Islet precursor cell (in vitro differentiated cells): Measurements from ENCODE around the gene ZNF502.
"Not testable (repeated sequence)": the region's sequence is repeated elsewhere in the genome, so short reads cannot be mapped to it uniquely, and the experiment has no call there.

Experiments
- DNase-seq: peaks from one replicate; pipeline ENCODE4 v3.0.0-alpha.2; 2018

ZNF502 gene

DNA sequence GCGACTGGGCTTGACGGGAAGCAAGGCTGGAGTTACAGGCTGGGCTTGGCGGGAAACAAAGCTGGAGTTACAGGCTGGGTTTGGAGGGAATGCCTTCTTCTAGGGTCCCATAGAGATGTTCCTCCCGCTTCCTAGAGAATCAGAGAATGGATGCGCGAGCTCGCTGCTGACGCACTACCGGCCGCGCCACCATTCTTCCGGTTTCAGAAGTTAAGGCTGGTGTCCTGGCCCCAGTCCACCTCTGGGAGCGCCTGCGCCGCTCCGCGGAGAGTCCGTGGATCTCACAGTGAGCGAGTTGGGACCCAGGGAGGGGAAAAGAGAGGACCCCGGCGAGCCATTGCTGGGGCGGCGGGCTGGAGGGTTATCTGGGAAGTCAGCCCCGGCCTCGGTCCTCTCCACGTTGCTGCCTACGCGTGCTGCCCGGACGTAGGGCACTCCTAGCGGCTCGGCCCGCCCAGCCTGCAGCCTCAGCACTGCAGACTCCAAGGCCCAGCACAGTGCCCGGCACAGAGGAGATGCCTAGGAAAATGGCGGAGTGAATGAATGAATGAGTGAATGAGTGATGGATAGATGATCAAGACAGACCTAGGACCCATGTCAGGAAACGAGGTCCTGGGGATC, at the start of gene ZNF502:
Gene ZNF502, plus strand, starts transcription at position 206 of the 621 bp plus-strand sequence. CDS start 7,602 bp downstream, outside the sequence.
- peak; percentile 74 for DNase-seq

DNA sequence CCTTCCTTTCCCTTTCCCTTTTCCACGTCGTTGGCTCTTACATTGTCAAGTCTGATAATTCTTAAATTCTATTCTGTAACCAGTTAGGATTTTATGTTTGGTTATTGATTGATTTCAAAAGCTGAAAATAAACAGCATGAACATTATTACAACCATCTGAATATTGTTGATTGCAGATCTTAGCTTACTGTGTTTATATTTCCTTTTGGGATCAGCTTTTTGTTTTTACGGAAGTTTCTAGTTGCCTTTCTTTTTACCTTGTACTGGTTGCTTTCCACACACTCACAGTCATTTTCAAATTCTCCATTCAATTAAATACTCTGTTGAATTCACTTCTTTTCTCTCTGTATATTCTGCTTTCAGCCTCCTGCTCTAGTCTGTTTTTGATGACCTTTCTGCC, 47.3 kb upstream of the ZNF502 start:
- no peak for DNase-seq

DNA sequence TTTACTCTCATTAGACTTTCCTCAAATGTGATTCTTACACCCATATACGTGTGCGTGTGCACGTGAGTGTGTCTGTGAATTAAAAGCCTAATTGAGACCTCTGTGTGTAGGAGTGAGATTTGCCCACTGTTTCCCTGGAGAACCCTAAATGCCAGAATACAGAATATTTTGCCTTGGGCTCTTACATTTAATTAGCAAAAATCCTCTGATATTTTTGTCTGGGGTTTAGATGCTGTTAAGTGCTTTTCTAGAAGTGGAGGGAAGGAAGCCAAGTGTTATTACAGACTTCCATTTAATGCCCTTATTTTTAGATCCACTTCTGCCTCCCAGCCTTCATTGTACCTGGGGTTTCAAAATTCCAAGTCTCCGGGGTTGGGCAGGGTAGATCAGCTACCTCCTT, 46.1 kb upstream of the ZNF502 start:
- DNase-seq = no peak

DNA sequence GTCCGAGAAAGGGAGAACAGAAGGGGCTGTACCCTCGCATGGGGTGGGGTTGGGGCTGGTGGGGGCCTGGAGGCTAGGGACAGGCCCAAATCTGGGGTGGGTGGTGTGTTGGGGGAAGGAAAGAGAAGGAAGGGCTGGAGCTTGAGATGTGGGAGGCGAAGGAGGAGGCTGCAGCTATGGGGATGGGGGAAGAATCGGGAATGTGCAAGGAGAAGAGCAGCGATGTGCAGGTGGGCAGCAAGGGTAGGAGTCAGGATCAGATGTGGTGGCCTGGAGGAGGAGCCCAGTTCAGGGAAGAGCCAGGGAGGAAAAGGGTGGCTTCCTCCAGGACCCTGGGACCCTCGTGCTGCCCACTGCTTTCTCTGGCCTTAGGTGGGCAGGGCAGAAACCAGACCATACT, 42.7 kb upstream of the ZNF502 start:
- DNase-seq = no peak

DNA sequence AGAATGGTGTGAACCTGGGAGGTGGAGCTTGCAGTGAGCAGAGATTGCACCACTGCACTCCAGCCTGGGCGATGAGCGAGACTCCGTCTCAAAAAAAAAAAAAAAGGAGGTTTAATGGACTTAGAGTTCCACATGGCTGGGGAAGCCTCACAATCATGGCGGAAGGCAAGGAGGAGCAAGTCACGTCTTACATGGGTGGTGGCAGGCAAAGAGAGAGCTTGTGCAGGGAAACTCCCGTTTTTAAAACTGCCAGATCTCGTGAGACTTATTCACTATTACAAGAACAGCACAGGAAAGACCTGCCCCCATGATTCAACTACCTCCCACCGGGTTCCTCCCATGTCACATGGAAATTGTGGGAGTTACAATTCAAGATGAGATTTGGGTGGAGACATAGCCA, 39.0 kb upstream of the ZNF502 start:
- DNase-seq = not testable (repeated sequence)

DNA sequence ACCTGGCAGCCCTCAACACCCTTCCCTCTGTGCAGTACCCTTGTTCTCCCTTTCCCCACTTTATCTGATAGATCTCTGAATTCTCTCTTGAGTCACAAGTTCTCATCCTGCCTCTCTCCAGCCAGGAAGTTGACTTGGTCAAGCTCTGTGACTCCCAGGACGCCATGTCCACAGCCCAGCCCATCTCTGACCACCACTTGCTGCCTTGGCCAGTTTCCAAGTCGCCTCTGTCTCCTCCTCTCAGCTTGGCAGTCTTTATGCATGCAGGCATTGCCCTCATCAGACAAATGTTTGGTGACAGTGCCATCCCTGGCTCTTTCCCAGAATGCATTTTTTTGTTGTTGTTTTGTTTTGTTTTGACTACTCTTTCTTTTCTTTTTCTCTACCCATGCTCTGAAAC, 38.2 kb upstream of the ZNF502 start:
- no peak for DNase-seq

DNA sequence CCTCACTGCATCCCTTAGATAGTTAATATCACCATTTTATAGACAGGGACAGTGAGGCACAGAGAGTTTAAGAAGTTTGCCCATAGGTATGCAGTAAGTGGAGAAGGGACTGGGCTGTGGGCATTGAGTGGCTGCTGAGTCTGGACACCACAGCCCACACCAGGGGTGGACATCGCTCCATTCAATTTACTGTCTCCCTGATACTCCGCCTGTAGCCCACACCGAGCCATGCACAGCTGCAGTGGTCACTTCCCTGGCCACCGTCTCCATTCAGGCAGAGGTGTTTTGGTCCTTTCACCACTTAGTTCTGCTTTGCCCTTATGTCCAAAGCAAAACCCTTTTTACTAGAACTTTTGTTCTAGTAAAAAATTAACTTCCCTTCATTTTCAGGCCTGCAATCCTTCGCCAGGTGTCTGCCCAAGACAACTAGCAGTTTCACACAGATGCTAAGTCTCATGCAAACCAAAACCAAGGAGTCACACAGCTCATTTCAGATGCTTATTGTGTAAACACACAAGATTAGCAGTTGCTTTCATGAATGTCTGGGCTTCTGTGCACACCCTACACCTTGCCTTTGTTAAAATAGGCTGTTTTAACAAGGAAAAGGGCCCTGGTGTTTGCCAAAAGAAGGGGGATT, 33.9 kb upstream of the ZNF502 start:
- no peak for DNase-seq

DNA sequence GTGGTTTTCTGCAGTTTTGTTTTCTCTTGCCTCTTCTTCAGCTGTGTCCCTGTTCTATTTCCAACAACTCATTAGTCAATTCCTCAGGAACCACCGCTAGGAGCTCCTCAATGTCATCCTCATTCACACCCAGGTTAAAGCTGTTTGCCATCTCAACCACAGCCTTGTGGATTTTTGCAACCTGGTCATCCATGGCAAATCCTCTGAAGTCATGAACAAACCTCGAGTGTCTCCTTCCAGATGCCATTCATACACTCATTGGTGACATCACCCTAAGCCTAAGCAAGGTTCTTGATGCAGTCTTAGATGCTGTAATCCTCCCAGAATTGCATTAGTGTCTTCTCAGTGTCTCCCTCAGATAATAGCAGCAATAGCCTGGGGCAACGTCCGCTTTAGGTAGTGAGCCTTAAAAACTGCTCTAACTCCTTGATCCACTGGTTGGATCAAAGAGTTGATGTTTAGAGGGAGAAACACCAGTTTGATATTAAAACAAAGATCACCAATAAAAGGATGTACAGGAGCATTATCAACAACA, 31.5 kb upstream of the ZNF502 start:
- DNase-seq = no peak

DNA sequence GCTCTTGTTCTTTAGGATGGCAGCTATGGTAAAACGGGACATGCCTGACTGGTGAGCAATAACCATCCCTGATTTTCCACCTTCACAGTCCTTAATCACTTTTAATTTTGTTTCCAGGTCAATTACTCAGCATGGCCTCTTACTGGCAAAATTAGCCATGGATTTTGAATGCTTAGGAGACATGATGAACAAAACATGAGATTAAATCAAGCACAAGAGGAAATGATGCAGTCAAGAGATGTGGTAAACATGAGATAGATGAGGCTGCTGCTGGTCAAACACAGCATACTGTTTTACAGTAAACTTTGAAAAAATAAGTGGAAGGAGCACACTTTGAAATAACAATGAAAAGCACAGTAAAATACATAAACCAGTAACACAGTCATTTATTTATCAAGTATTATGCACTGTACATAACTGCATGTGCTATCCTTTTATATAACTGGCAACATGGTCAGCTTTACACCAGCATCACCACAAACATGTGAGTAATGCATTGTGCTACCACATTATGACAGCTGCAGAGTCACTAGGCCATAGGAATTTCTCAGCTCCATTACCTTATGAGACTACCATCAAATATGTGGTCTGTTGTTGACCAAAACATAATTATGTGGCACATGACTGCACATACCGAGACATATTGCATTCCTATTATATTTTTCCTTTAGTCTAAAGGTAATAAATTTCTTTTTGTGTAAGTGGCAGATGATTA, 30.1 kb upstream of the ZNF502 start:
- no peak for DNase-seq

DNA sequence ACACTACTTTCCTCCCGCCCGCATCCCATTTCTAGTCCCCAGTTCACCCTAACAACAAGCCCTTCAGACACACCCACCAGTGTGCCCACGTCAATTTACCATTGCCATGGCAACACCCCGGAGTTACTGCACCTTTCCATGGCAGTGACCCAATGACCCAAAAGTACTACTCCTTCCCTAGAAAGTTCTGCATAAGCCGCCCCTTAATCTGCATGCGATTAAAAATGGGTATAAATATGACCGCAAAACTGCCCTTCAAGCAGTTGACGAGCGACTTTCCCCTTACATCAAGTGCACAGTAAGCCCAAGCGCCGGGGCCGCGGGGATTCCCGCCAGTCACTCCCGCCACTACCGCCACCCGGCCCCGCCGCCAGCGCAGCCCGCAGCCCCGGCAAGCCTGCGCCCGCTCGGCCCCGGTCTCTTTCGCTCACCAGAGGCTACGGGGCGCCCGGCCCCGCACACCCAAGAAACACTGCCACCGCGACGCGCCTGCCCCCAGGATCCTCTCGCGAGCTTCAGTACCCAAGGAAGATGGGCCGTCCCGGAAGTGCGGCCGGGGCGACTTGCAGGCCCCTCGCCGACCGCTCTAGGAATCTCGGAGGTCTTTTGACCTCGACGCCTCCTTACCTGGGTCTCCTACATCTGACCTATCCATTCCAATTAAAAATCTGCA, 27.2 kb upstream of the ZNF502 start:
- DNase-seq = peak; percentile 83

DNA sequence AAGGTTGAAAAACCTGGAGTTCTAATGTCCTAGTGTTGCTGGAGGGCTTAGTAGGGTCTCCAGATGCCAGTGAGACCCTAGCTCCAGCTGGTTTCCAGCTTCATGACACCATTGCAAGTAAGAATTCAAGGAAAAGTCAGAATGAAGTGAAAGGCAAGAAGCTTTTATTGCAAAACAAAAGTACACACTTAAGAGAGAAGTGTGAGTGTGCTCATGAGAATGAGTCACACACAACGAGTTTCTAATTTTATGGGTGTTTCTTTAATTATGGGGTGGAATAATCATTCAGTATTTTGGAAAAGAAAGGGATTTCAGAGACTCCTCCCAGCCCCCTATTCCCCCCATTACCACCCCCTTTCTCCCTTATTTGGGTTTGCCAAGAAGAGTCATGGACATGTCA, 24.6 kb upstream of the ZNF502 start:
- DNase-seq = no peak

DNA sequence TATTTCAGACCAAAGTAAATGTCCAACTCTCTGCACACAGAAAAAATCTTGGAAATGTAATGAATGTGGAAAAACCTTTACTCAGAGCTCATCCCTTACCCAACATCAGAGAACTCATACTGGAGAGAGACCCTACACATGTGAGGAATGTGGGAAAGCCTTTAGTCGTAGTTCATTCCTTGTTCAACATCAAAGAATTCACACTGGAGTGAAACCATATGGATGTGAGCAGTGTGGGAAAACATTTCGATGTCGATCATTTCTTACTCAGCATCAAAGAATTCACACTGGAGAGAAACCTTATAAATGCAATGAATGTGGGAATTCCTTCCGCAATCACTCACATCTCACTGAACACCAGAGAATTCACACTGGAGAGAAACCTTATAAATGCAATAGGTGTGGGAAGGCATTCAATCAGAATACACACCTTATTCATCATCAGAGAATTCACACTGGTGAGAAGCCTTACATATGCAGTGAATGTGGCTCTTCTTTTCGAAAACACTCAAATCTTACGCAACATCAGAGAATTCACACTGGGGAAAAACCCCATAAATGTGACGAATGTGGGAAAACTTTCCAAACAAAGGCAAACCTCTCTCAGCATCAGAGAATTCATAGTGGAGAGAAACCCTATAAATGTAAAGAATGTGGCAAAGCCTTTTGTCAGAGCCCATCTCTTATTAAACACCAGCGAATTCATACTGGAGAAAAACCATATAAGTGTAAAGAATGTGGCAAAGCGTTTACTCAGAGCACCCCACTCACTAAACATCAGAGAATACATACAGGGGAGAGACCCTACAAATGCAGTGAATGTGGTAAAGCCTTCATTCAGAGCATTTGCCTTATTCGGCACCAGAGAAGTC, 9.0 kb downstream of the ZNF502 start:
- no peak for DNase-seq

DNA sequence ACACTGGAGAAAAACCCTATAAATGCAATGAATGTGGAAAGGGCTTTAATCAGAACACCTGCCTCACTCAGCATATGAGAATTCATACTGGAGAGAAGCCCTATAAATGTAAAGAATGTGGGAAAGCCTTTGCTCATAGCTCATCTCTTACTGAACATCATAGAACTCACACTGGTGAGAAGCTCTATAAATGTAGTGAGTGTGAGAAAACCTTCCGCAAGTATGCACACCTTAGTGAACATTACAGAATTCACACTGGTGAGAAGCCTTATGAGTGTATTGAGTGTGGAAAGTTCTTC, 9.6 kb downstream of the ZNF502 start:
- DNase-seq = no peak

DNA sequence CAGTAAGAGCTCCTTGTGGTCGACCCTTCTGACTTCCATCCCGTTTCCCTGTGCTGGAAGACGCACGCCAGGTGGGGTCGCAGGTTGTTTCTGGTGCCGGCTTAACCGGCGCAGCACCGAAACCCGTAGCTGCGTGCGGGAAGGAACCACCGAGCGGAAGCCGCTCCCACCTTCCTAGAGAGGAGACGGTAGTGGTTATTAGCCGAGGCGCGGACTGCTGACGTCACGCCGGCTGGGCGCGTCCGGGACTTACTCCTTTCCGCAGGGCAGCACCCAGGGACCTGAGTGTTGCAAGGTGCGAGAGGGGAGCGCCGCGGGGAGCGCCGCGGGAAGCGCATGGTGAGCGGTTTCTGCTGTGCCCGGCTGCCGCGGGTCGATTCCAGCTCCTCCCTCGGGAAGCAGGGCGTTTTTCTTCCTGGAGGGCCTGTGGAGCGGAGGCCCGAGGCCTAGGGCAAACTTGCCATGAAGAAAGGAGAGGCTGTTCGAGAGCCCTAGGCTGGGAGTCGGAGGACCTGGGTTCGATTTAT, 17.0 kb downstream of the ZNF502 start, which contains the start of gene ZNF501:
Gene ZNF501, plus strand, starts transcription at position 252 of the 527 bp plus-strand sequence. CDS start 4,787 bp downstream, outside the sequence.
- peak; percentile 93 for DNase-seq

DNA sequence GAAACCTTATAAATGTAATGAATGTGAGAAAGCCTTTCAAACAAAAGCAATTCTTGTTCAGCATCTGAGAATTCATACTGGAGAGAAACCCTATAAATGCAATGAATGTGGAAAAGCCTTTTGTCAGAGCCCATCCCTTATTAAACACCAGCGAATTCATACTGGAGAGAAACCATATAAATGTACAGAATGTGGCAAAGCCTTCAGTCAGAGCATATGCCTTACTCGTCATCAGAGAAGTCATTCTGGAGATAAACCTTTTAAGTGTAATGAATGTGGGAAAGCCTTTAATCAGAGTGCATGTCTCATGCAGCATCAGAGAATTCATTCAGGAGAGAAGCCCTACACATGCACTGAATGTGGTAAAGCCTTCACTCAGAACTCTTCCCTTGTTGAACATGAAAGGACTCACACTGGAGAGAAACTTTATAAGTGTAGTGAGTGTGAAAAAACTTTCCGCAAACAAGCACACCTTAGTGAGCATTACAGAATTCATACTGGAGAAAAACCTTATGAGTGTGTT, 22.2 kb downstream of the ZNF502 start:
- no peak for DNase-seq

DNA sequence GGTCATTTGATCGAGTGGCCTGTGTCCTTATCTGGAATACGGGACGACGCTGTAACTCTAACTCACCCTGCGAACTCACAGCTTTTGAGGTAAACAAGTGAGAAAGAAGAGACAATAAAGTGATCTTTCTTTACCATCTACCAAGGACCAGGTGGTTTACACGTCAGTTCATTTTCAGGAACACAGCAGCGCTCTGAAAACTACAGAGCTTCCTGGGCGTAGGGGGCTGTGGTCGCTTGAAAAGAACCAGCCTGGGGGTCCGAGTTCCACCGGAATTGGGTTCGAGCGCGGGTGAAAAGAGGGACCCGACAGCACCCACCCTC, 48.6 kb downstream of the ZNF502 start:
- DNase-seq = no peak

DNA sequence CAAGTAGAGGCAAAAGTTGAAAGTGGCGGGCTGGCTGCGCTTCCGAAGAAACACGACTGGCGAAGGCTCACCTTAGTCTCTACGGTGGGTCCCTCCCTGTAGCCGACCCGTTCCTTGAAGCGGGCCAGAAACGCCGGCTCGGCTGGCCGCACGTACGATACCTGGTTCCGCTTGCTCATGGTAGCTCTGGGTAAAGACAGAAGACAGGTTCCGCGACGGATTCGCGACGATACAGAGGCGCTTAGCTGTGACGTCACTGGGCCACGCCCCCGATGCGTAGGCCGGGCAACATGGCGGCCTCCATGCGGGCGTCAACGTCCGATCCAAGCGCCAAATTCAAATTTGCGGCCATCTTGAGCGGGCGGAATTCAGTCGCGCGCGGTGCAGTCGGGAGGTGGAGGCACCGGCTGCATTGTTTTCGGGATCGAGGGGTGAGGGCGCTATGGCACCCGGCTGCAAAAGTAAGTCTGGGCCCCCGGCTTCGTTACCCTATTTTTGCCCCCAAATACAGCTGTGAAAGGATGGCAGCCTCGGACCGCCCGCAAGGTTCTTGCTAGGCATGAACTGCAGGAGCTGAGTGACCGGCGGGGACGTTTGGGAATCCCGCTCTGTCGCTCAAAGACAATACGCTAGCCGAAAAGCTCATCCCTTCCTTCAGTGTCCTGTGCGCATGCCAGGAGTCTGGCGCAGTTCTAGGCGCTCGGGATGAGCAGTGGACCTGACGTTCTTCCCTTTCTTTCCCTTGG, 49.1 kb downstream of the ZNF502 start, which contains the start of the genes KIAA1143 and KIF15:
Gene KIAA1143, minus strand, starts transcription at position 196 of the 746 bp plus-strand sequence. Its CDS starts 17 bp downstream, at position 179.
Gene KIF15, plus strand, starts transcription at position 371 of the 746 bp plus-strand sequence. Its CDS starts 72 bp downstream, at position 443.
- DNase-seq = peak; percentile 97

DNA sequence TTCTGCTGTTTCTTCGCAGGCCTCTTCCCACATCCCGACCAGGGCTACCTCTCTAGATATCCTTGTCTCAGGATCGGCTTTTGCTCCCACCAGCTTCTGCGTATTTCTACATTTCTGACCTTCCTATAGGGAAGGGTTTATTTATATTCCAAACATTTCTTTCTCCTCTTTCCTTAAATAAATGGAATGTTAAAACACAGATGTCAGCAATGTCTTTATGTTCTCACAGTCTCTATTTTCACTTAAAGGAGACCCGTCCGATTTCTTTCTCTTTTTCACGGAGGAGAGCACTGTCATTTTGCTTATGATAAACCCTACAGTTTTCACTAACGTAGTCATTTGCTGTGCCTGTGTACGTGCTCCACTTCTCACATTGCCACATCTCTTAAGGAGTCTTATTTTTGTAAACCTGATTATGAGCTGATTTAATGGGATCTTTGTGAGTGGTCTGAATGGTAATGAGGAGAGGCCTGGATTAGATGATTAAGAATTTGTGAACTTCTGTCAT, 49.8 kb downstream of the ZNF502 start:
- no peak for DNase-seq

DNA sequence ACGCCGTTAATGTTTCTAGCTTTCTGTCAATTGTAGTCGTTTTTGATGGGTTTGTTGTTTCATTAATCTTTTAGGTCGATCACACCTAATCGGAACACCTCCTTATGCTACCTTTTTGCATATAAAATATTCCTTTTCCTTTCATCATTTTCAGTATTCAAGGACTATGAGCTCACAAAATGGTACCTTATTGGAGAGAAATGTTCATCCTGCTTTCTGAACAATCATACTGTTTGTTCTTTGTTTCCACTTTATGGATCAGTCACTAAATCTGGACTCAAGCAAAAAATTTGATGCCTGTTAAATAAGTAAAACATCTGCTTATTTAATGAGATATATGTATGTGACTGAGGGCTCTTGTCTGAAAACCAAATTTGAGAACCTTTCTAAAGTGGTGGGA, 50.2 kb downstream of the ZNF502 start:
- no peak for DNase-seq

DNA sequence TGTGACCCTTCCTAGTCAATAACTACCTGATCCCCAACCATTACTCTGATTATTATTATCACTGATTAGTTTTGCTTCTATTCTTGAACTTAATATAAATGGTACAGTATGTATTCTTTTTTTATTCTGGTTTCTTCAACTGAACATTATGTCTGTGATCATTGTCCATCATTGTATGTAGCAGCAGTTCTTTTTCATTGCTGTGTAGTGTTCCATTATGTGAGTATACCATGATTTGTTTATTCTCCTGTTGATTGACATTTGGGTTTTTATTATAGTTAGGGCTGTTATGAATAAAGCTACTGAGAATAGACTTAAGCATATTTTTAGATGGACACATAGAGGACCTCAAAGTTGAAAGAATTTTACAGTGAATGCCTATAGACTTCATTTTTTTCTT, 51.8 kb downstream of the ZNF502 start:
- DNase-seq = no peak
